ENCODE results near the gene MTREX. TPM values are rescaled to one million over a fixed set of nuclear protein-coding genes. Genes with fewer than 3 reads are reported as not detected.
"Not testable (repeated sequence)": the region's sequence is repeated elsewhere in the genome, so short reads cannot be mapped to it uniquely, and the experiment has no call there.

Gene MTREX
- polyA plus RNA-seq, 4 donors: 21.1 to 58.1 (median 37.4) TPM

GRCh38 chr5:55316289-55316688, 8.5 kb downstream of the MTREX start:
- H3K27me3 ChIP-seq (ENCODE audit: control insufficient read depth in 3 of 3, insufficient read depth in 3 of 3, low read length in 3 of 3): no peaks in the 10 kb centered on the region
- no peak overlapping the region for H3K27ac ChIP-seq (ENCODE audit: low read depth in 1 of 3, low read length in 2 of 3)
- 95 to 98% (median 98%) methylated on average over 2 of the region's 2 CpGs for WGBS, 3 donors
- peaks cover 0 to 3% (median 0%) of the 10 kb centered on the region in 3 donors for H3K36me3 ChIP-seq (ENCODE audit: control insufficient read depth in 3 of 3, insufficient read depth in 2 of 3, low read depth in 1 of 3, low read length in 3 of 3)
- no peak overlapping the region for H3K4me3 ChIP-seq (ENCODE audit: low read depth in 1 of 3, low read length in 3 of 3)
- H3K9me3 ChIP-seq (ENCODE audit: control insufficient read depth in 2 of 2, insufficient read depth in 1 of 2, low read depth in 1 of 2, low read length in 1 of 2): no peaks in the 10 kb centered on the region
- FAIRE-seq: no peak
- H3K4me1 ChIP-seq (ENCODE audit: control insufficient read depth in 3 of 3, insufficient read depth in 2 of 3, low read depth in 1 of 3, low read length in 2 of 3): peaks cover 0 to 11% (median 5%) of the 10 kb centered on the region in 3 donors
- no peak for DNase-seq

DNA sequence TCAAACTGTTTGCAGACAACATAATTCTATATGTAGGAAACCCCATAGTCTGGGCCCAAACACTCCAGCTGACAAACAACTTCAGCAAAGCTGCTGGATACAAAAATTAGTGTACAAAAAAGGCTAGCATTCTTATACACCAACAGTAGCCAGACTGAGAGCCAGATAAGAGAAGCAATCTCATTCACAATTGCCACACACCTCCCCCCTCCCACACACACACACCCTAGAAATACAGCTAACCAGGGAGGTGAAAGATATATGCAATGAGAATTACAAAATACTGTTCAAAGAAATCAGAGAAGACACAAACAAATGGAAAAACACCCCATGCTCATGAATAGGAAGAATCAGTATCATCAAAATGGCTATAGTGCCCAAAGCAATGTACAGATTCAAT, 9.0 kb downstream of the MTREX start:
- DNase-seq (no peak), FAIRE-seq (no peak)
- Histone ChIP-seq H3K36me3 (ENCODE audit: control insufficient read depth in 3 of 3, insufficient read depth in 2 of 3, low read depth in 1 of 3, low read length in 3 of 3) (peaks cover 0 to 3% (median 0%) of the 10 kb centered on the region in 3 donors), H3K4me1 (ENCODE audit: control insufficient read depth in 3 of 3, insufficient read depth in 2 of 3, low read depth in 1 of 3, low read length in 2 of 3) (peaks cover 0 to 11% (median 5%) of the 10 kb centered on the region in 3 donors), H3K27me3 (ENCODE audit: control insufficient read depth in 3 of 3, insufficient read depth in 3 of 3, low read length in 3 of 3) (no peaks in the 10 kb centered on the region), H3K27ac (ENCODE audit: low read depth in 1 of 3, low read length in 2 of 3) (no peak overlapping the region), H3K9me3 (ENCODE audit: control insufficient read depth in 2 of 2, insufficient read depth in 1 of 2, low read depth in 1 of 2, low read length in 1 of 2) (no peaks in the 10 kb centered on the region), H3K4me3 (ENCODE audit: low read depth in 1 of 3, low read length in 3 of 3) (no peak overlapping the region)

DNA sequence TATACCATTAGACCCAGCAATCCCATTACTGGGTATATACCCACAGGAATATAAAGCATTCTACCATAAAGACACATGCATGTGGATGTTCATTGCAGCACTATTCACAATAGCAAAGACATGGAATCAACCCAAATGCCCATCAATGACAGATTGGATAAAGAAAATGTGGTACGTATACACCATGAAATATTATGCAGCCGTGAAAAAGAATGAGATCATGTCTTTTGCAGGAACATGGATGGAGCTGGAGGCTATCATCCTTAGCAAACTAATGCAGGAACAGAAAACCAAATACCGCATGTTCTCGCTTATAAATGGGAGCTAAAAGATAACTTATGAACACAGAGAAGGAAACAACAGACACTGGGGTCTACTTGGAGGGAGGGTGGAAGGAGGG, 10.4 kb downstream of the MTREX start:
- FAIRE-seq; DNase-seq; H3K27ac ChIP-seq (ENCODE audit: low read depth in 1 of 3, low read length in 2 of 3); H3K9me3 ChIP-seq (ENCODE audit: control insufficient read depth in 2 of 2, insufficient read depth in 1 of 2, low read depth in 1 of 2, low read length in 1 of 2); H3K4me3 ChIP-seq (ENCODE audit: low read depth in 1 of 3, low read length in 3 of 3); H3K27me3 ChIP-seq (ENCODE audit: control insufficient read depth in 3 of 3, insufficient read depth in 3 of 3, low read length in 3 of 3); H3K36me3 ChIP-seq (ENCODE audit: control insufficient read depth in 3 of 3, insufficient read depth in 2 of 3, low read depth in 1 of 3, low read length in 3 of 3): not testable (repeated sequence)
- H3K4me1 ChIP-seq (ENCODE audit: control insufficient read depth in 3 of 3, insufficient read depth in 2 of 3, low read depth in 1 of 3, low read length in 2 of 3): peaks cover 0 to 11% (median 5%) of the 10 kb centered on the region in 3 donors
- 98 to 99% (median 98%) methylated on average over 4 of the region's 4 CpGs for WGBS, 3 donors

- Histone ChIP-seq H3K4me3 (ENCODE audit: low read depth in 1 of 3, low read length in 3 of 3) (no peak overlapping the region), H3K9me3 (ENCODE audit: control insufficient read depth in 2 of 2, insufficient read depth in 1 of 2, low read depth in 1 of 2, low read length in 1 of 2) (no peaks in the 10 kb centered on the region), H3K36me3 (ENCODE audit: control insufficient read depth in 3 of 3, insufficient read depth in 2 of 3, low read depth in 1 of 3, low read length in 3 of 3) (peaks cover 0 to 3% (median 1%) of the 10 kb centered on the region in 3 donors), H3K4me1 (ENCODE audit: control insufficient read depth in 3 of 3, insufficient read depth in 2 of 3, low read depth in 1 of 3, low read length in 2 of 3) (peaks cover 0 to 5% (median under 1%) of the 10 kb centered on the region in 3 donors), H3K27me3 (ENCODE audit: control insufficient read depth in 3 of 3, insufficient read depth in 3 of 3, low read length in 3 of 3) (no peaks in the 10 kb centered on the region), H3K27ac (ENCODE audit: low read depth in 1 of 3, low read length in 2 of 3) (no peak overlapping the region)
- DNase-seq: no peak
- 83 to 92% (median 90%) methylated on average over 1 of the region's 1 CpG for WGBS, 3 donors
- FAIRE-seq: no peak
Measured at GRCh38 chr5:55319491-55319890, 11.7 kb downstream of the MTREX start.

GRCh38 chr5:55320571-55320970, 12.8 kb downstream of the MTREX start:
- FAIRE-seq (no peak), DNase-seq (no peak)
- Histone ChIP-seq H3K27ac (ENCODE audit: low read depth in 1 of 3, low read length in 2 of 3) (no peak overlapping the region), H3K36me3 (ENCODE audit: control insufficient read depth in 3 of 3, insufficient read depth in 2 of 3, low read depth in 1 of 3, low read length in 3 of 3) (peaks cover 0 to 7% (median 1%) of the 10 kb centered on the region in 3 donors), H3K27me3 (ENCODE audit: control insufficient read depth in 3 of 3, insufficient read depth in 3 of 3, low read length in 3 of 3) (no peaks in the 10 kb centered on the region), H3K9me3 (ENCODE audit: control insufficient read depth in 2 of 2, insufficient read depth in 1 of 2, low read depth in 1 of 2, low read length in 1 of 2) (no peaks in the 10 kb centered on the region), H3K4me3 (ENCODE audit: low read depth in 1 of 3, low read length in 3 of 3) (no peak overlapping the region), H3K4me1 (ENCODE audit: control insufficient read depth in 3 of 3, insufficient read depth in 2 of 3, low read depth in 1 of 3, low read length in 2 of 3) (no peaks in the 10 kb centered on the region)
- 81 to 87% (median 84%) methylated on average over 4 of the region's 4 CpGs for WGBS, 3 donors

- Histone ChIP-seq H3K4me3 (ENCODE audit: low read depth in 1 of 3, low read length in 3 of 3) (no peak overlapping the region), H3K9me3 (ENCODE audit: control insufficient read depth in 2 of 2, insufficient read depth in 1 of 2, low read depth in 1 of 2, low read length in 1 of 2) (no peaks in the 10 kb centered on the region), H3K27ac (ENCODE audit: low read depth in 1 of 3, low read length in 2 of 3) (no peak overlapping the region), H3K36me3 (ENCODE audit: control insufficient read depth in 3 of 3, insufficient read depth in 2 of 3, low read depth in 1 of 3, low read length in 3 of 3) (peaks cover 2 to 13% (median 6%) of the 10 kb centered on the region in 3 donors), H3K27me3 (ENCODE audit: control insufficient read depth in 3 of 3, insufficient read depth in 3 of 3, low read length in 3 of 3) (no peaks in the 10 kb centered on the region), H3K4me1 (ENCODE audit: control insufficient read depth in 3 of 3, insufficient read depth in 2 of 3, low read depth in 1 of 3, low read length in 2 of 3) (no peaks in the 10 kb centered on the region)
- FAIRE-seq (no peak), DNase-seq (no peak)
Measured at GRCh38 chr5:55324006-55324405, 16.2 kb downstream of the MTREX start.

DNA sequence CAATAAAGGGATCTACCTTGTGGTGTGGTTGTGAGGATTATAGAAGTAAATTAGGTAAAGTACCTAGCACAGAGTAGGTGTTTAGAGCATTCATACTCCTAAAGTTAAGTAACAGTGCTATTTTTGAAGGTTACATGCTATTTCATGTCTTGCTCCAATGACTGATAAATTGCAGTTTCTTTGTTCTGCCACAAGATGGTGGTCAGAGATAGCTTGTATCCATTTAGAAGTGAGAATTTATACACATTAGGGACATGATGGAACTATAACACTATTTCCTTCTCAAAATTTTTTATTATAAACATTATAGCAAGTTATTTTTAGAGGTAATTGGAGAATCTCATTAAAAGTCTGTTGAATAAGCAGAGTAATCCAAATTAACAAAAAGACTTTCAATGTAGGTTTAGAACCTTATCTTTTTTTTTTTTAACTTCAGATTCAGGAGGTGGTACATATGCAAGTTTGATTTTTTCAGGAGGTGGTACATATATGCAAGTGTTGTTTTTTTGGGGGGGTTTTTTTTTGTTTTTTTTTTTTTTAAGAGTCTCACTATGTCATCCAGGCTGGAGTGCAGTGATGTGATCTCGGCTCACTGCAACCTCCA, 17.1 kb downstream of the MTREX start:
- Histone ChIP-seq H3K27ac (ENCODE audit: low read depth in 1 of 3, low read length in 2 of 3) (no peak overlapping the region), H3K4me1 (ENCODE audit: control insufficient read depth in 3 of 3, insufficient read depth in 2 of 3, low read depth in 1 of 3, low read length in 2 of 3) (no peaks in the 10 kb centered on the region), H3K36me3 (ENCODE audit: control insufficient read depth in 3 of 3, insufficient read depth in 2 of 3, low read depth in 1 of 3, low read length in 3 of 3) (peaks cover 2 to 17% (median 6%) of the 10 kb centered on the region in 3 donors), H3K9me3 (ENCODE audit: control insufficient read depth in 2 of 2, insufficient read depth in 1 of 2, low read depth in 1 of 2, low read length in 1 of 2) (no peaks in the 10 kb centered on the region), H3K27me3 (ENCODE audit: control insufficient read depth in 3 of 3, insufficient read depth in 3 of 3, low read length in 3 of 3) (no peaks in the 10 kb centered on the region), H3K4me3 (ENCODE audit: low read depth in 1 of 3, low read length in 3 of 3) (no peak overlapping the region)
- FAIRE-seq (peak; percentile 55), DNase-seq (peak; percentile 36 to 62)
- WGBS, 3 donors: 100% methylated on average over 1 of the region's 1 CpG

DNA sequence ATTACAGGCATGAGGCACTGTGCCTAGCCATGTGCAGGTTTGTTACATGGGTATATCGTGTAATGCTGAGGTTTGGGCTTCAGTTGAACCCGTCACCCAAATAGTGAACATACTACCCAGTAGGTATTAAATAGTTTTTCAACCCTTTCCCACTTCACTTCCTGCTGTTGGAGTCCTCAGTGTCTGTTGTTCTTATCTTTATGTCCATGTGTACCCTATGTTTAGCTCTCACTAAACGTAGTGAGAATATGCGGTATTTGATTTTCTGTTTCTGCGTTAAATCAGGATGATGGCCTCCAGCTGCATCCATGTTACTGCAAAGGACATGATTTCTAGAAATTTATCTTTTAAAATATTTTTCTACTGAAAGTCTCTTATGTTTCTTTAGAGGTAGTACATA, 17.8 kb downstream of the MTREX start:
- no peak for FAIRE-seq
- WGBS, 3 donors: 91 to 96% (median 93%) methylated on average over 5 of the region's 5 CpGs
- no peak overlapping the region for H3K4me3 ChIP-seq (ENCODE audit: low read depth in 1 of 3, low read length in 3 of 3)

GRCh38 chr5:55327281-55327680, 19.5 kb downstream of the MTREX start:
- no peak for DNase-seq
- FAIRE-seq: no peak
- H3K9me3 ChIP-seq (ENCODE audit: control insufficient read depth in 2 of 2, insufficient read depth in 1 of 2, low read depth in 1 of 2, low read length in 1 of 2): no peaks in the 10 kb centered on the region
- no peak overlapping the region for H3K4me3 ChIP-seq (ENCODE audit: low read depth in 1 of 3, low read length in 3 of 3)
- 56 to 73% (median 67%) methylated on average over 2 of the region's 2 CpGs for WGBS, 3 donors
- H3K27me3 ChIP-seq (ENCODE audit: control insufficient read depth in 3 of 3, insufficient read depth in 3 of 3, low read length in 3 of 3): no peaks in the 10 kb centered on the region
- no peak overlapping the region for H3K27ac ChIP-seq (ENCODE audit: low read depth in 1 of 3, low read length in 2 of 3)
- no peaks in the 10 kb centered on the region for H3K4me1 ChIP-seq (ENCODE audit: control insufficient read depth in 3 of 3, insufficient read depth in 2 of 3, low read depth in 1 of 3, low read length in 2 of 3)
- H3K36me3 ChIP-seq (ENCODE audit: control insufficient read depth in 3 of 3, insufficient read depth in 2 of 3, low read depth in 1 of 3, low read length in 3 of 3): peaks cover 2 to 22% (median 7%) of the 10 kb centered on the region in 3 donors

More for the DNA sequence above, 17.8 kb downstream of the MTREX start:
- H3K4me1 ChIP-seq (ENCODE audit: control insufficient read depth in 3 of 3, insufficient read depth in 2 of 3, low read depth in 1 of 3, low read length in 2 of 3): no peaks in the 10 kb centered on the region
- DNase-seq: no peak
- H3K36me3 ChIP-seq (ENCODE audit: control insufficient read depth in 3 of 3, insufficient read depth in 2 of 3, low read depth in 1 of 3, low read length in 3 of 3): peaks cover 2 to 20% (median 6%) of the 10 kb centered on the region in 3 donors
- no peaks in the 10 kb centered on the region for H3K9me3 ChIP-seq (ENCODE audit: control insufficient read depth in 2 of 2, insufficient read depth in 1 of 2, low read depth in 1 of 2, low read length in 1 of 2)
- no peaks in the 10 kb centered on the region for H3K27me3 ChIP-seq (ENCODE audit: control insufficient read depth in 3 of 3, insufficient read depth in 3 of 3, low read length in 3 of 3)
- no peak overlapping the region for H3K27ac ChIP-seq (ENCODE audit: low read depth in 1 of 3, low read length in 2 of 3)
